Measurements from ENCODE around the gene CBR1. TPM values are rescaled to one million over a fixed set of nuclear protein-coding genes. Genes with fewer than 3 reads are reported as not detected.

Gene CBR1
- total RNA-seq = 81.0 and 120 TPM in 2 replicates

- H3K4me3 ChIP-seq (ENCODE audit: low read depth, low read length) = peak within 1 kb of the TSS; percentile 80
- TF ChIP-seq CTCF (IDR thresholded peaks at IDR 0.05; ENCODE audit: insufficient read depth, low read length, poor library complexity, severe bottlenecking) = no peak
- DNase-seq (ENCODE audit: low read depth) = peak; percentile 53
- H3K27me3 ChIP-seq (ENCODE audit: control insufficient read depth, insufficient read depth, low read length) = no peaks in the 10 kb centered on the region
- peaks cover 1% of the 10 kb centered on the region for H3K36me3 ChIP-seq (ENCODE audit: control insufficient read depth, insufficient read depth, low read length)
Measured at GRCh38 chr21:36069713-36070583, at the start of gene CBR1. Gene CBR1, plus strand, starts transcription at chr21:36070024. Its CDS starts 92 bp downstream, at chr21:36070116.

- DNase-seq (ENCODE audit: low read depth) = no peak
- Histone ChIP-seq H3K27me3 (ENCODE audit: control insufficient read depth, insufficient read depth, low read length) (no peaks in the 10 kb centered on the region), H3K36me3 (ENCODE audit: control insufficient read depth, insufficient read depth, low read length) (no peaks in the 10 kb centered on the region), H3K4me3 (ENCODE audit: low read depth, low read length) (no peak overlapping the region)
- no peak for TF ChIP-seq CTCF (IDR thresholded peaks at IDR 0.05; ENCODE audit: insufficient read depth, low read length, poor library complexity, severe bottlenecking)
Measured at GRCh38 chr21:36021251-36021837, 48.5 kb upstream of the CBR1 start.

GRCh38 chr21:36022427-36023091, 47.3 kb upstream of the CBR1 start:
- DNase-seq (ENCODE audit: low read depth) = no peak
- H3K27me3 ChIP-seq (ENCODE audit: control insufficient read depth, insufficient read depth, low read length) = no peaks in the 10 kb centered on the region
- no peaks in the 10 kb centered on the region for H3K36me3 ChIP-seq (ENCODE audit: control insufficient read depth, insufficient read depth, low read length)
- no peak for TF ChIP-seq CTCF (IDR thresholded peaks at IDR 0.05; ENCODE audit: insufficient read depth, low read length, poor library complexity, severe bottlenecking)
- H3K4me3 ChIP-seq (ENCODE audit: low read depth, low read length) = no peak overlapping the region

- no peak for TF ChIP-seq CTCF (IDR thresholded peaks at IDR 0.05; ENCODE audit: insufficient read depth, low read length, poor library complexity, severe bottlenecking)
- DNase-seq (ENCODE audit: low read depth) = no peak
- no peaks in the 10 kb centered on the region for H3K27me3 ChIP-seq (ENCODE audit: control insufficient read depth, insufficient read depth, low read length)
- H3K36me3 ChIP-seq (ENCODE audit: control insufficient read depth, insufficient read depth, low read length) = no peaks in the 10 kb centered on the region
- H3K4me3 ChIP-seq (ENCODE audit: low read depth, low read length) = no peak overlapping the region
Measured at GRCh38 chr21:36023092-36023480, 46.7 kb upstream of the CBR1 start.

GRCh38 chr21:36024782-36025181, 45.0 kb upstream of the CBR1 start:
- Histone ChIP-seq H3K36me3 (ENCODE audit: control insufficient read depth, insufficient read depth, low read length) (no peaks in the 10 kb centered on the region), H3K4me3 (ENCODE audit: low read depth, low read length) (no peak overlapping the region), H3K27me3 (ENCODE audit: control insufficient read depth, insufficient read depth, low read length) (no peaks in the 10 kb centered on the region)
- DNase-seq (ENCODE audit: low read depth) = no peak
- no peak for TF ChIP-seq CTCF (IDR thresholded peaks at IDR 0.05; ENCODE audit: insufficient read depth, low read length, poor library complexity, severe bottlenecking)
